Thyroid gland (tissue), 4 donors: ENCODE measurements around the gene EEIG2. TPM values are rescaled to one million over a fixed set of nuclear protein-coding genes. Genes with fewer than 3 reads are reported as not detected.

Experiments used
- DNase-seq, 2 donors: peaks; one replicate each; pipeline ENCODE4 v3.0.0-alpha.2; 2019
- H3K27ac ChIP-seq, 3 donors: fragments of 200-600 bp; sonication (generic); 1 replicate in 2 of 3; 2 replicates in 1 of 3; pipeline ENCODE4 v1.5.1; 2016 to 2019; ENCODE audit warnings: mild to moderate bottlenecking in 1 of 3, moderate library complexity in 1 of 3
- H3K27me3 ChIP-seq: fragments of 200-600 bp; sonication (generic); one replicate; pipeline ENCODE4 v1.5.1; 2019
- H3K36me3 ChIP-seq, 2 donors: fragments of 200-600 bp; sonication (generic); one replicate each; pipeline ENCODE4 v1.5.1; 2016 to 2019
- H3K4me1 ChIP-seq, 2 donors: fragments of 200-600 bp; sonication (generic); one replicate each; pipeline ENCODE4 v1.5.1; 2017 to 2019
- H3K4me3 ChIP-seq, 3 donors: fragments of 200-600 bp; sonication (generic); replicated peaks in 1 of 3; 1 replicate in 2 of 3; 2 replicates in 1 of 3; pipeline ENCODE4 v1.5.1; 2016; ENCODE audit warnings: mild to moderate bottlenecking in 1 of 3
- H3K9me3 ChIP-seq: fragments of 200-600 bp; sonication (generic); one replicate; pipeline ENCODE4 v1.5.1; 2017
- CTCF ChIP-seq, 6 experiments: fragments of 200-600 bp in 3 of 6; fragments of 450-650 bp in 3 of 6; sonication (generic) in 3 of 6; IDR thresholded peaks; one replicate each; pipeline ENCODE4 v1.5.1; 2016 to 2019; ENCODE audit warnings: antibody characterized with exemption in 6 of 6, mild to moderate bottlenecking in 2 of 6, inconsistent platforms in 1 of 6, moderate library complexity in 1 of 6
- POLR2A ChIP-seq, 2 donors: fragments of 450-650 bp; IDR thresholded peaks; one replicate each; pipeline ENCODE4 v1.6.1; 2017; ENCODE audit warnings: antibody characterized with exemption in 2 of 2, mild to moderate bottlenecking in 2 of 2, moderate library complexity in 1 of 2
- WGBS, 2 donors: methylation state at CpG; one replicate each; pipeline ENCODE4 v1.1.5; 2017; 5-methylcytosine and 5-hydroxymethylcytosine counted together
- intact Hi-C: fragments of 100-400 bp; cut with DNase I; formaldehyde crosslinking; loops from one replicate; pipeline ENCODE4 v1.15.1; 2023
- total RNA-seq, 4 donors: library from RNA; depleted of rRNA; stranded (reverse); fragments of >200 nt; gene quantifications; one replicate each; pipeline ENCODE4 v1.2.3, GENCODE V29; 2016

The EEIG2 gene
- total RNA-seq, 4 donors from 2014 or later: 7.4 to 11.8 (median 8.2) TPM

GRCh38 chr1:108521990-108522393 lies 37.9 kb upstream of the EEIG2 start:
- Histone ChIP-seq H3K36me3 (no peaks in the 10 kb centered on the region), H3K27ac (no peak overlapping the region), H3K4me3 (no peak overlapping the region), H3K27me3 (no peaks in the 10 kb centered on the region), H3K4me1 (no peaks in the 10 kb centered on the region), H3K9me3 (no peaks in the 10 kb centered on the region)
- TF ChIP-seq CTCF (IDR thresholded peaks at IDR 0.05) (no peak), POLR2A (IDR thresholded peaks at IDR 0.05) (no peak)
- no peak for DNase-seq
- intact Hi-C loops: no loop called here

- no peak for DNase-seq
- H3K27ac ChIP-seq: no peak overlapping the region
- TF ChIP-seq POLR2A (IDR thresholded peaks at IDR 0.05) (no peak), CTCF (IDR thresholded peaks at IDR 0.05) (no peak)
- H3K36me3 ChIP-seq: no peaks in the 10 kb centered on the region
- H3K27me3 ChIP-seq: no peaks in the 10 kb centered on the region
- intact Hi-C loops: no loop called here
- H3K4me1 ChIP-seq: no peaks in the 10 kb centered on the region
- no peak overlapping the region for H3K4me3 ChIP-seq
- no peaks in the 10 kb centered on the region for H3K9me3 ChIP-seq
Measured at GRCh38 chr1:108523829-108524228, 36.1 kb upstream of the EEIG2 start.

GRCh38 chr1:108524676-108525075 lies 35.2 kb upstream of the EEIG2 start:
- no peaks in the 10 kb centered on the region for H3K36me3 ChIP-seq
- TF ChIP-seq POLR2A (IDR thresholded peaks at IDR 0.05) (no peak), CTCF (IDR thresholded peaks at IDR 0.05) (no peak)
- no peaks in the 10 kb centered on the region for H3K27me3 ChIP-seq
- H3K27ac ChIP-seq: no peak overlapping the region
- H3K4me1 ChIP-seq: no peaks in the 10 kb centered on the region
- no peak for DNase-seq
- H3K9me3 ChIP-seq: no peaks in the 10 kb centered on the region
- 91% methylated on average over 3 of the region's 3 CpGs for WGBS, 2 donors
- intact Hi-C loops: no loop called here
- H3K4me3 ChIP-seq: no peak overlapping the region

GRCh38 chr1:108527135-108527534 lies 32.8 kb upstream of the EEIG2 start:
- intact Hi-C loops: no loop called here

GRCh38 chr1:108527837-108528236 lies 32.1 kb upstream of the EEIG2 start:
- TF ChIP-seq POLR2A (IDR thresholded peaks at IDR 0.05) (no peak), CTCF (IDR thresholded peaks at IDR 0.05) (no peak)
- Histone ChIP-seq H3K4me3 (no peak overlapping the region), H3K4me1 (no peaks in the 10 kb centered on the region), H3K9me3 (no peaks in the 10 kb centered on the region), H3K27ac (no peak overlapping the region), H3K27me3 (no peaks in the 10 kb centered on the region), H3K36me3 (no peaks in the 10 kb centered on the region)
- intact Hi-C loops: no loop called here
- WGBS, 2 donors: 96 to 99% methylated on average over 2 of the region's 2 CpGs
- DNase-seq: no peak

More at GRCh38 chr1:108527135-108527534, 32.8 kb upstream of the EEIG2 start:
- H3K36me3 ChIP-seq: no peaks in the 10 kb centered on the region
- H3K4me3 ChIP-seq: no peak overlapping the region
- H3K4me1 ChIP-seq: no peaks in the 10 kb centered on the region
- DNase-seq: no peak
- H3K27ac ChIP-seq: no peak overlapping the region
- no peaks in the 10 kb centered on the region for H3K27me3 ChIP-seq
- TF ChIP-seq POLR2A (IDR thresholded peaks at IDR 0.05) (no peak), CTCF (IDR thresholded peaks at IDR 0.05) (no peak)
- no peaks in the 10 kb centered on the region for H3K9me3 ChIP-seq
- 74 to 86% methylated on average over 3 of the region's 3 CpGs for WGBS, 2 donors
